HG02840 (cell line): ENCODE results near the gene ARRDC1.
A peak's percentile ranks its signal among the peaks of the same experiment; 100 is the strongest.
"Not testable (repeated sequence)": the region's sequence is repeated elsewhere in the genome, so short reads cannot be mapped to it uniquely, and the experiment has no call there.

Experiments
- ATAC-seq: cut with Tn5 transposase; IDR thresholded peaks from one replicate; pipeline ENCODE4 v1.9.1; 2021; ENCODE audit warnings: mild to moderate bottlenecking, moderate library complexity, moderate number of reproducible peaks; ENCODE audit not compliant: unreplicated experiment, low FRiP score

The ARRDC1 gene, protein sequence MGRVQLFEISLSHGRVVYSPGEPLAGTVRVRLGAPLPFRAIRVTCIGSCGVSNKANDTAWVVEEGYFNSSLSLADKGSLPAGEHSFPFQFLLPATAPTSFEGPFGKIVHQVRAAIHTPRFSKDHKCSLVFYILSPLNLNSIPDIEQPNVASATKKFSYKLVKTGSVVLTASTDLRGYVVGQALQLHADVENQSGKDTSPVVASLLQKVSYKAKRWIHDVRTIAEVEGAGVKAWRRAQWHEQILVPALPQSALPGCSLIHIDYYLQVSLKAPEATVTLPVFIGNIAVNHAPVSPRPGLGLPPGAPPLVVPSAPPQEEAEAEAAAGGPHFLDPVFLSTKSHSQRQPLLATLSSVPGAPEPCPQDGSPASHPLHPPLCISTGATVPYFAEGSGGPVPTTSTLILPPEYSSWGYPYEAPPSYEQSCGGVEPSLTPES

DNA sequence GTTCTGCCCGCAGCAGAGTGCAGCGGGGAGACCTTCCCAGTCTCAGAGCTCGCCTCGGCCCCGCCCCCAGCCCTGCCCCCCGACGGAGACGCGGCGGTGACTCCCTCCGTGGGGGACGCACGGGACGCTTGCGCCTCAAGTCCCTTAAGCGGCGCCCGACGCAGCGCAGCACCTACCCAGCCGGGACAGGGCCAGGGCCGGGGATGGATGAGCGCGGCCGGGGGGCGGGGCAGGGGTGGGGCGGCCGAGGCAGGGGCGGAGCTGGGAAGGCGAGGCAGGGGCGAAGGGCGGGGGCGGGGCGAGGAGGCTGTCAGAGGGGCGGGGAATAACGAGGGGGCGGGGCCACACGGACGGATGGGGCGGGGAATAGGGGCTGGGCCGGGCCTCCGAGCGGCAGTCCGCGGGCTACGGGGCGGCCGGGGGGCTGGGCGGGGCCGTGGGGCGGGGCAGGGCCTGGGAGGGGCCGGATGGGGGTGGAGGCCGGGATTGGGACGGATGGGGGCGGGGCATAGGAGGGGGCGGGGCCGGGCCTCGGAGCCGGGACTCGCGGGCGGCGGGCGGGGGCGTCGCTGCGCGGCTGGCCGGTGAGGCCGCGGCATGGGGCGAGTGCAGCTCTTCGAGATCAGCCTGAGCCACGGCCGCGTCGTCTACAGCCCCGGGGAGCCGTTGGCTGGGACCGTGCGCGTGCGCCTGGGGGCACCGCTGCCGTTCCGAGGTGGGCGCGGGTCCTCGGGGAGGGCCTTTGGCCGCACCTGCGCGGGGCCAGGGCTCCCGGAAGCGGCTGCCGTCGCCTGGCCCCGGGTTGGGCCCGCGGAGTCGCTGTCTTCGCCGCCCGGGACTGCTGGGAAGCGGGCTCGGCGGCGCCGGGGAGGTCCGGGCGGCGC, at the start of gene ARRDC1:
Gene ARRDC1, plus strand, starts transcription at position 566 of the 884 bp plus-strand sequence. Its CDS starts 32 bp downstream, at position 598.
- peak; percentile 63 for ATAC-seq

DNA sequence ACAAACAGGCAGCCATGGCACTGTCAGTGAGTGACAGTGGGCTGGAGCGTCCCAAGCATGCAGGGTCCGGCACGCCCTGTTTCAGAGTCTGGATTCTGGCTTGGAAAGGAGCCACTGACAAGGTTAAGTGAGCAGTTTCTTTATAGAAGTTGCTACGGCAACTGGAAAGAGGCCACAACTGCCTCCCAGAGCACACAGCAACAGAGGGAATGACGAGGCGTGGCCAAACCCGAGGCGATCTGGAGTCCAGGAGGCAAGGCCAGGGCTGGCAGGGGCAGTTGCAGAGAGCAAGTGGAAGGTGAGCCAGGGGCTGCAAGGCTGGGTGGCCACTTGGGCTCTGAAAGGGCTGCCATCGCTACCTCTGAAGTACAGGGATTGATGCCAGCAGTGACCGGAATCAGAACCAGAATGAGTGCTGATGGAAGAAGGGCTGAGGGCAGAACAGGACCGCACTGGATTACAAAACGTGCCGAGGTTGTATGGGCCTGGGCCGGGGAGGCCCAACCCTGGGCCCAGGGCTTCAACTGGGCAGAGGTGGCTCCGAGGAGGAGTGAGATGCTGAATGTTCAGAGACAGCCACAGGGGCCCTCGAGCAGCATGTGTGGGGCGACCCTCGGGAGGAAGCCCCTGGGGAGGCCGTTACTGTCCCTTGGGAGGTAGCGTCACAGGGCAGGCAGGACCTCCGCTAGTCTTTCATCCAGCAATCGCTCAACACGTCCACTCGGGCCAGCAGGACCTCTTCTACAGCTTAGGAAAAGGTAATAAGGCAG, 49.2 kb upstream of the ARRDC1 start:
- no peak for ATAC-seq

DNA sequence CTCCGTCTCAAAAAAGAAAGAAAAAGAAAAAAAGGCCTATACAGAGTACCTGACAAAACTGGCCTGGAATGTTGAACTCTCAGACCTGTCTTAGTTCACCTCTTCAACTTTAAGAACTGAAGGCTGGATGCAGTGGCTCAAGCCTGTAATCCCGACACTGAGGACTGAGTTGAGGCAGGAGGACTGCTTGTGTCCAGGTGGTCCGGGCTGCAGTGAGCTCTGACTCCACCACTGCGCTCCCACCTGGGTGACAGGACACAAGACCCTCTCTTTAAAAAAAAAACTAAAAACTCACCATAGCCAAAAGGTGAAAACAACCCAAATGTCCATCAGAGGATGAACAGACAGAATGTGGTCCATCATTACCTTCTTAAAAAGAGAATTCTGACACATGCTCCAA, 47.4 kb upstream of the ARRDC1 start:
- ATAC-seq = no peak

DNA sequence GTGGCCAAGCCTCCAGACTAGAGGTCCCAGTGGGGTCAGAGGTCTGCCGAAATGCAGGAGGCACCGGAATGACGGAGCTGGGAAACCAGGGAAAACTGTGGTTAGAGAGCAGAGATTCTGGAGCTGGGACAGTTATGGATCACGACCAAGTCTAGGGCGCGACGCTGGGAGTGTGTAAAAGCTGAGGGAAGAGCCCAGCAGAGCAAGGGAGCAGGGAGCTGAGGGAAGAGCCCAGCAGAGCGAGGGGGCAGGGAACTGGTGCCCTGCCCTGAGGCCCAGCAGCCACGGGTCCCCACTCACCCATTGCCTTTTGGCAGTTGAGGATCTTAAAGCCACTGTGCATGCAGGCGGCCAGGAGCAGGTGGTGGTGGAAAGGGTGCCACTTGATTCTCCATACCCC, 41.4 kb upstream of the ARRDC1 start:
- ATAC-seq = no peak

DNA sequence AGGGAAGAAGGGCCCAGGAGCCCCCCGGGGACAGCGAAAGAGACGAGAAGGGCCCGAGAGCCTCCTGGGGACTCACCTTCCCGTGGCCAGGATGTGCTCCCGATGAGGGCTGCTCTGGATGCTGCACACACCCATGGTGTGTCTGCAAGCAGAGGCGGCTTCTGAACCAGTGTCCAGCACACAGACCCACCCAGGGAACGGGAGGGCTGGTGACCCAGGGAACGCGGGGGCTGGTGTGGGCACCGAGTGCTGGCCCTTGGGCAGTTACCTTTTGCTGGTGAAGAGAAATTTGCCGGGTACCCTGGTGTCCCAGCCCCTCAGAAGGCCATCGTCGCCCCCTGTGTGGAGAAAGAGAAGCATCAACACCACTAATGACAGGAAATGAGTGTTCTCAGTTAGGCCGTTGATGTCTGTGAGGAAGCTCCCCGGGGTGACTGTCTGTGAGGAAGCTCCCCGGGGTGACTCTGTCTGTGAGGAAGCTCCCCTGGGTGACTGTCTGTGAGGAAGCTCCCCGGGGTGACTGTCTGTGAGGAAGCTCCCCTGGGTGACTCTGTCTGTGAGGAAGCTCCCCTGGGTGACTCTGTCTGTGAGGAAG, 40.6 kb upstream of the ARRDC1 start:
- no peak for ATAC-seq

DNA sequence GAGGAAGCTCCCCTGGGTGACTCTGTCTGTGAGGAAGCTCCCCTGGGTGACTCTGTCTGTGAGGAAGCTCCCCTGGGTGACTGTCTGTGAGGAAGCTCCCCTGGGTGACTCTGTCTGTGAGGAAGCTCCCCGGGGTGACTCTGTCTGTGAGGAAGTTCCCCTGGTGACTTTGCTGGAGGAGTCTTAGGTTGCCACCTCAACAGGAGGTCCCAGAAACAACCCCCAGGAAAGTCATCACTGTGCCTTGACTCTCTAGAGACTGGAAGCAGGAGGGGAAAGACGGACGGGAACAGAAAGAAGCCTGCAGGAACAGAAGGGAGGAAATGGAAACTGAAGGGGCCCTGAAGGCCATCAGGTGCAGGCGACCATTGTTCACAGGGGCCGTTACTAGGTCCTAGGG, 37.0 kb upstream of the ARRDC1 start:
- ATAC-seq = not testable (repeated sequence)

DNA sequence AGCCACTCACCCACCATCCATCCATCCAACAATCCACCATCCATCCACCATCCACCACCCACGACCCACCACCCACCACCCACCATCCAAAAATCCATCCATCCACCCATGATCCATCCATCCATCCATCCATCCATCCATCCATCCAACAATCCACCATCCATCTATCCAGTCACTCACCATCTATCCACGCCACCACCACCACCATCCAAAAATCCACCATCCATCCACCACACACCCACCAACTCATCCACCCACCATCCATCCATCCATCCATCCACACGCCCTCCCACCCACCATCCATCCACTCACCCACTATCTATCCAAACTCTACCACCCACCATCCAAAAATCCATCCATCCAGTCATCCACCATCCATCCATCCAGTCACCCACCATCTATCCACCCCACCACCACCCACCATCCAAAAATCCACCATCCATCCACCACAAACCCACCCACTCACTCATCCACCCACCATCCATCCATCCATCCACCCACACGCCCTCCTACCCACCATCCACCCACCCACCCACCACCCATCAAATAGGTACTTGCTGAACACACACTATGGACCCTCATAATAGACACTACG, 35.8 kb upstream of the ARRDC1 start:
- ATAC-seq = no peak

DNA sequence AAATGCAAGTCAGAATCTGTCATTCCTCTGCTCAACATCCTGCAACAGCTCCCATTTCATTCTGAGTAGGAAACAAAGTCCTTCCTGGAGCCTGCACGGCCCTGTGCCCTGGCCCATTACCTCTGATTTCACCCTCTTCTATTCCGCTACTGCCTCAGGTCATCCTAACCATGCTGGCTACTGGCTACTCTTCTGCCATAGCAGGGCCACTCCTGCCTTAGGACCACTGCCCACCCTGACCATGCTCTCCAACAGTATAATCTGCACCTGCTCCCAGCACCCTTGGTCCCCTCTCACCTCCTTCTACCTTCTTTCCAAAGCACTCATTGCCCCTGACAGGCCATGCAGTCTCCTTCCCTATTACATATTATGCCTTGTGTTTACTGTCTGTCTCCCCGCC, 34.9 kb upstream of the ARRDC1 start:
- ATAC-seq = no peak

DNA sequence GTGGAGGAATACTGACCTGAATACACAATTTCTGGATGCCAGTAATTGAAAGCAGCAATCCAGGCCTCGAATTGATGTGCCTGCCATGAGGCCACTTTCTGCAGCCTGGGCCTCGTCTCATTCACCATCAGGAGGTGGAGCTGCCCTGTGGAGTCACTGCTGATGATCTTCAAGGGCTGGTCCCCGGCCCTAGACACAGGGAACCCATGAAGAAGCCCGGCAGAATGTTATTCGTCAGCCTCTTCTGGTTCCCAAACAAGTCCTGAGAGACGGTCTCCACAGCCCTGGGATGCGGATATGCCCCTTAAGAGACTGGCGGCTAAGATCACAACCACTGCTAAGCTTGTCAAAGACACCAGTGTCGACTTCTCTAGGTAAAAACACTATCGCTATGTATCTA, 31.3 kb upstream of the ARRDC1 start:
- ATAC-seq = no peak

DNA sequence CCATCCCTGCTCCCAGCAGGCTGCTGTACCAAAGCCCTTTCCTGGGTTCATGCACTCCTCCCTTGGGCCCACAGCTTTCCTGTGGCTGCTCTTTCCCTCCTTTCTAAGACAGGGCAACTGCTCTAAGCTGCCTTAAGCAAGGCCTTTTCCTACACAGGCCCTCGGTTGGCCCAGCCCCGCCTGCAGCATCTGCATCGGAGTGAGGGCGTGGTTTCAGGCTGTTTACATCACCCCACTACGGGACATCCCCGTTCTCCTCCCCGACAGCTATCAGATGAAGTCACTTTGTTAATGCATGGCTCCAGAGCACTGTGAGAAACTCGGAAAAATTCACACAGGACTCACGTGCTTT, 30.1 kb upstream of the ARRDC1 start:
- ATAC-seq = no peak

DNA sequence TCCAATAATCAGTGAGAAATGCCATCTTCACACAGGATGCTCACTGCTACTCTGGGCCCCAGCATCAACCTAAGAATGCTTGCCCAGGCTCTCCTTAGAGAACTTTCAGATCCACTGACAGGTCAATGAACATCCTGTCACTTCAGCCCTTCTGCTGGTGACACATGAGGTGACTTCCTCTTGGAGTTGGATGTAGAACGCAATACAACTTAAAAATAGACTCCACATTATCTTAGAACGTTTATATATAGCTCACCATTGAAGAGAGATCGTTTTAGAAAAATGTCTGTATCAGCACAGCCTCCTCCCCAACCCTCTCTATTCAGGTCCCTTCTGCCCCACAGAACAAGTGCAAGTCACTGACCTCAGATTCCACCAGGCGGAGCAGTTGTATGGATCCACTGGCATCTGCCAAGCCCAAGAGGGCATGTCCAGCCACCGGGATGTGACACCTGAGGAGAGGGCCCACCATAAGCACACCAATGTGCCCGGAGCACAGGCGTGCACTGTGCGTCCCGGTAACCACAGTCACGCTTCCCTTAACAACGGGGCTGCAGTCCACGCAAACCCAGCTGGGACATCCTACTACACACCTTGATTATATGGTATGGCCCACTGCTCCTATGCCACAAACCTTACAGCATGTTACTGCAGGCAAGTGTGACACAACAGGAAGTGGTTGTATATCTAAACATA, 29.6 kb upstream of the ARRDC1 start:
- ATAC-seq = no peak

DNA sequence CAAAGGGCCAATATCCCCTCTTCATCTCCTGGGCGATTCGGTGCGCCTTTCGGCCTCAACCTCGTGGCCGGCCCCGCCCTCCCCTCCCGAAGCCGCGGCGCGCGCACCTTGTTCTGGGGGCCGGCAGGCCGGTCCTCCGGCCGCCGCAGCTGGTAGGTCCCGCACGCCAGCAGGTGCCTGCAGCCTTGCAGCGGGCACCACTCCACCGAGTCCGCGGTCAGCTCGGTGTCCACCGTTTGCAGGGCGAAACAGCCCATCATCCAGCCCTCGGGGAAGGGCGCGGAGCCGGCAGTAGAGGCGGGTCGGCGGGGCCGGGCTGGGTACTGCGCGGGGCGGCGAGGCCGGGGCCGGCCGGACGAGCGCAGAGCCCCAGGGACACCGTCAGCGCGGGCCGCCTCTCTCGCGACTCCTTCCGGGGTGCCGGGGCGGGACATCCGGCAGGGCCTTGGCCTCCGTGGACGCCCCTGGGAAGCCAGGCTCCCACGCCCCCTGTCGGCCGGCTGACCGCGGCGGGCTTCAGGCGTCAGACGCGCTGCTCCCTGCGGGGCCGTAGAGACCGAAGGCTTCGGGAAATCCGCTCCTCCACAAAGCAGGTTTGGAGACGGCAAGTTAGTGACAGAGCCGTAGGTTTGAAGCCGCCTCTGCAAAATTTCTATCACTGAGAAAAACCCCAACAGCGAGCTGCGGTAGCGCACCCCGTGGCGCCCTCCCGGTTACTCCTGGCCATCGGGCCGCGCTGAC, 26.8 kb upstream of the ARRDC1 start, which contains the start of gene DPH7:
Gene DPH7, minus strand, starts transcription at position 408 of the 741 bp plus-strand sequence. Its CDS starts 148 bp downstream, at position 260.
- peak; percentile 81 for ATAC-seq

DNA sequence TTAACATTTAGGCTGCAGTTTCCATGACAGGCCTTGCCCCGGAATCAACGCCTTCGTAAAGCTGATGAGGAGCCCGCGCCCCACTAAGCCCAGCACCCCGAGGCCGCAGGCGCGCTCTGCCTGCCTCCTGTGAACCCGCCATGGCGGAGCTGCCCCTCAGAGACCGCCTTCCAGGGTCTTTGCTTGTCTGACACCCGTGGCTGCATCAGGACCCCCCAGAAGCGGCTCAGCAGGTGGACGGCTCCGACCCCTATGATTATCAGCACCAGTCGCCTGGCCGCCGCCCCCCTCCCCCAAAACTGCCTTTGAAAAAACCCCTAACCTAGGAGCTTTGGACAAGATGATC, 26.3 kb upstream of the ARRDC1 start:
- no peak for ATAC-seq

DNA sequence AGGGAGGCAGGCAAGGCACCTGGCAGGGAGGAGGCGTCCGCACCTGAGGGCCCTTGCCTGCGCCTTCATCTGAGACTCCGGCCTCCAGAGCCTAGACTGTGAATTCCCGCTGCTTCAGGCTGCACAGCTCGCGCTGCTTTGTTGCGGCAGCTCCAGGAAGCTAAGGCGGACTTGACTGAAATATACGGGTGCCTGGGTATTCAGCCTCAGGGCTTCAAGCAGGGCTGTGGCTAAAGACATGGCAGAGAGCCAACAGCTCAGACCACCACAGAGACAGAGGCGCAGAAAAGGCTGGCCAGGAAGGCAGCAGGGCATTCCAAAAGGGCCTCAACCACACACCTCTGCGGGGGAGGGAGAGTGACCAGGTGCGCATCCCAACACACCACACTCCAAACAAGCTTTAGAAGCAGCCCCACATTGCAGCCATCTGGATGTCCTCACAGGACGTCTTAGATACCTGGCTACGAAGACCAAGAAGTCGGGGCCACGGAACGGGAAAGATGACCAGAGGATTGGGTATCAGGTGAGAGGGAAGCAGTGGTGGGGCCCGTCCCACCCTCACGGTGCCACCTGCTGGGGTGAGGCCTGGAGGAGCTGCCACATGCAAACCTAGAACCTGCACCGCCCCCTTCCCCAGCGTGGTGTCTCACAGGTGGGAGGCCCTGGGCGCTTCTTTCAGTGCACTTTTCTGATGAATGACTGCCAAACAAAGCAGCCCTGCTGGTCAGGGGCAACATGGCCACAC, 25.1 kb upstream of the ARRDC1 start:
- no peak for ATAC-seq

DNA sequence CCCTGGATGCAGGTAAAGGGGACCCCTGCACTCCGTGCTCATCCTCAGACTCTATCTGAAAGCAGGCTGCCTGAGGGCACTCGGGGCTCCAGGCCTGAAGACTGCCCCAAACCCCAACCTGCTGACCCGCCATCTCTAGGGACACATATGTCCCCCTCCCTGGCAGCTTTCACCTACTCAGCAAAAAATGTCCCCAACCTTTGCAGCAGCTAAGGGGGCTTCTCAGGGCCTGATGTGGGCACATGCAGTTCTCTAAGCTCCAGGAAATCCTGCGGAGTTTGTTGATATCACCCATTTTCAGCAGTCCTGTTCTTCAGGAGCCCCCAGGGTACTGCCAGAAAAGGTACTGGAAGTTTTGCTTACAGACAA, 24.5 kb upstream of the ARRDC1 start:
- no peak for ATAC-seq

DNA sequence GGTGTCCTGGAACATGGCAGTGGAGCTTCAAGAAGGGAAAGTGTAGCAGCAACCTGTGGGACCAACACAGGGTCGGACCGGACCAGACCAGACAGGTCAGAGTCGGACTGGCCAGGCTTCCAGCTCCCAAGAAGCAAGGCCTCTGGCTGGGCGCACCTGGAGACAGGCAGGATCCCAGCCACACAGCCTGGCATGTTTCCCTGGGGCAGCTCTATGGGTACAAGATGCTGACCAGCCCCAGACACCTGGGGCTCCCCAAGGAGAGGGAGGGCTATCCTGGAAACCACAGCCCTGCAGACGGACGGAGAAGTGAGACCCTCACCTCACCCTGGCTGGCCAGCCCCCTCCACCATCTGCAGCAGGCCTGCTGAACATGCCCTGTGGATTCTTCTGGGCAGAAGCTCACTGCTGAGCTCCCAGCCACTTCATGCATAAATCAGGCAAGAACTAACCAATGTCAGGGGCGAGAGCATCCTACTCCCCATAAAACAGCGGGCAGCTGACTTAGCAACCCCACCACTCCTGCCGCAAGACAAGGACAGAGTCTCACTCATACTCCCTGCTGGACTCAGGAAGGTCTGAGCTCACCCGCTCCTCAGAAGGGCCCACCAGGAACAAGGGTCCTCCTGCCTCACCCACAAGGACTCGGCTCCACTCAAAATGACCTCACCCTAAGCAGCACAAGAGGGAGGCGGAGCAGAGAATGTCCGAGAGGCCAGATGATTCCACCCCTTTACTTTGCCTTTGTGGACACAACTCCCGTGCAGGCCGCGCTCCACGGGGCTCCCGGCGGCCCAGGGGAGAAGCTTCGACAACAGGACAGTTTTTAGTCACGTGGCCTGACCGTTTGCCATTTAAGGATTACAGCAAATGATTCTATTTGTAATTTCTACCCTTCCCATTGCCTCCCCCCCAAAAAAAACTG, 23.9 kb upstream of the ARRDC1 start:
- no peak for ATAC-seq

DNA sequence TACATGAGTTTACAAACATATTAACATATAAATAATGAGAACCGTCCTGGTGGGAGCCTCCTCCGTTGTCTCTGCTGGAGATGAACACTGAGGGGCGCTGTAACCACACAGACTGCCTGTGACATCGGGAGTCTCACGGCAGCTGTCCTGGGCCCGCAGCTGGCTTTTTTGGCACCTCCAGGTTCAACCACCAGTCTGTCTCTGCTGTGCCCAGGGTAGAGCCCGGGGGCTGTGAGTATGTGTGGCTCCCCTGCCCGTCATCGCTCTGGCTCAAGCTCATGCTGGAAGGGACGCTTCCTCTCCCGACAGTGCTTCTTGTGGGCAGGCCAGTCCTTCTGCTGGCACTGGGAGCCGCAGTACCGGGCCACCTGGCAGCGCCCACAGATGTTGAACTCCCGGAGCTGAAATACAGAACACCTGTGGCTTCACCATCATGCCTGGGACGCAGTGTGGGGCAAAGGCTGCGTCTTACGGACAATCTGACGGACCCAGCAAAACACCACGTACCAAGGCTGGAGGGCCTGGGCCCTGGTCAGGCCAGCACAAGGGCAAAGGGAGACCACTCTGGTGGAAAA, 23.1 kb upstream of the ARRDC1 start:
- ATAC-seq = no peak
